Globus pallidus (tissue), 1 donor: ENCODE data around the gene CMTM8.

Experiments used
- DNase-seq: peaks from one replicate; pipeline ENCODE4 v3.0.0-alpha.2; 2015; ENCODE audit warnings: low spot score

CMTM8 gene

GRCh38 chr3:32337505-32337904, 99.0 kb downstream of the CMTM8 start:
- DNase-seq, result no peak

- DNase-seq, result peak; percentile 9
These were observed 101.6 kb downstream of the CMTM8 start for GRCh38 chr3:32340039-32340438.

GRCh38 chr3:32340611-32341365, 102.3 kb downstream of the CMTM8 start:
- peak; percentile 25 for DNase-seq

GRCh38 chr3:32347343-32348125, 109.1 kb downstream of the CMTM8 start:
- no peak for DNase-seq

- DNase-seq, result no peak
These were observed 110.7 kb downstream of the CMTM8 start for GRCh38 chr3:32349184-32349583.

GRCh38 chr3:32352563-32352962, 114.1 kb downstream of the CMTM8 start:
- DNase-seq, result no peak

GRCh38 chr3:32353351-32353750, 114.9 kb downstream of the CMTM8 start:
- DNase-seq, result no peak

GRCh38 chr3:32354362-32354778, 115.9 kb downstream of the CMTM8 start:
- no peak for DNase-seq

GRCh38 chr3:32355751-32356291, 117.3 kb downstream of the CMTM8 start:
- DNase-seq, result no peak

GRCh38 chr3:32359766-32360492, 121.4 kb downstream of the CMTM8 start:
- DNase-seq, result no peak

- no peak for DNase-seq
These were observed 122.0 kb downstream of the CMTM8 start for GRCh38 chr3:32360493-32360827.

- no peak for DNase-seq
These were observed 128.3 kb downstream of the CMTM8 start for GRCh38 chr3:32366638-32367397.

- no peak for DNase-seq
These were observed 129.0 kb downstream of the CMTM8 start for GRCh38 chr3:32367442-32367841.

GRCh38 chr3:32371461-32372212, 133.2 kb downstream of the CMTM8 start:
- no peak for DNase-seq

GRCh38 chr3:32372213-32372490, 133.7 kb downstream of the CMTM8 start:
- DNase-seq, result no peak

GRCh38 chr3:32373276-32373675, 134.8 kb downstream of the CMTM8 start:
- no peak for DNase-seq

GRCh38 chr3:32373844-32374243, 135.4 kb downstream of the CMTM8 start:
- DNase-seq, result no peak

- DNase-seq, result peak; percentile 62
These were observed 136.5 kb downstream of the CMTM8 start for GRCh38 chr3:32374788-32375595.

GRCh38 chr3:32375596-32375930, 137.1 kb downstream of the CMTM8 start:
- DNase-seq, result no peak

GRCh38 chr3:32376115-32376514, 137.6 kb downstream of the CMTM8 start:
- no peak for DNase-seq
